ENCODE results near the gene PCBP3. TPM values are rescaled to one million over a fixed set of nuclear protein-coding genes. Genes with fewer than 3 reads are reported as not detected.

PCBP3 gene
- total and polyA plus RNA-seq, 2 of the 8 experiments (the other 6 are each of a cell fraction or from before 2014, with no cell fraction given): 3.5 to 6.3 TPM

GRCh38 chr21:45982092-45982757 lies 338.7 kb downstream of the PCBP3 start:
- Histone ChIP-seq H3K4me2 (ENCODE audit: insufficient read depth in 1 of 2, low read depth in 2 of 2, low read length in 2 of 2) (peak overlapping the region; percentile 68 to 99), H3K79me1 (ENCODE audit: low read depth, low read length) (peaks cover 4% of the 10 kb centered on the region; the same call in 1 of the 2 replicates), H3K4me3 (ENCODE audit: extremely low read depth in 1 of 4, insufficient read depth in 2 of 4, low read depth in 3 of 4, low read length in 4 of 4) (peak overlapping the region; percentile 62 to 91 (median 76)), H3K27me3 (replicated peaks in 1 of 4; ENCODE audit: control insufficient read depth in 3 of 4, extremely low read depth in 1 of 4, insufficient read depth in 3 of 4, low read length in 3 of 4) (peaks cover 0 to 18% (median 5%) of the 10 kb centered on the region in 4 experiments; a peak in 4 of 7 replicates), H3K9ac (replicated peaks in 1 of 4; ENCODE audit: extremely low read depth in 1 of 4, low read depth in 3 of 4, low read length in 3 of 4) (peak overlapping the region in 2 of 4 experiments; percentile 34 to 55; a peak in 3 of 7 replicates), H2BK20ac (ENCODE audit: low read length) (no peak overlapping the region), H3K79me2 (ENCODE audit: control insufficient read depth in 1 of 2, insufficient read depth in 2 of 2, low read length in 2 of 2) (0 out of 4 replicates have a peak, but pooled peaks cover 0 to 4% of the 10 kb centered on the region in 2 experiments), H2BK12ac (ENCODE audit: low read depth, low read length) (0 out of 2 replicates have a peak overlapping the region, but pooled peaks have one; percentile 23), H4K5ac (ENCODE audit: insufficient read length, low read depth, low read length) (no peak overlapping the region), H3K27ac (ENCODE audit: low read depth, low read length) (no peak overlapping the region), H4K91ac (replicated peaks; ENCODE audit: insufficient read length, low read length) (no peak overlapping the region), H2AK5ac (ENCODE audit: low read depth, low read length) (no peak overlapping the region), H2BK15ac (ENCODE audit: low read length) (no peak overlapping the region), H3K36me3 (ENCODE audit: control insufficient read depth in 2 of 4, insufficient read depth in 4 of 4, low read length in 3 of 4) (peaks cover 0 to 29% (median 11%) of the 10 kb centered on the region in 4 experiments; a peak in 5 of 8 replicates), H3K23ac (ENCODE audit: insufficient read length) (no peak overlapping the region), H2BK5ac (ENCODE audit: low read depth, low read length) (peak overlapping the region; percentile 49; the same call in 1 of the 2 replicates), H3K4ac (replicated peaks; ENCODE audit: insufficient read length, low read depth, low read length) (no peak overlapping the region), H3K9me3 (ENCODE audit: insufficient read depth in 2 of 2, low read depth in 1 of 2, low read length in 1 of 2) (no peaks in the 10 kb centered on the region), H3K14ac (ENCODE audit: insufficient read length) (no peak overlapping the region), H3K18ac (ENCODE audit: extremely low read depth, low read length) (peak overlapping the region; percentile 60), H2AFZ (ENCODE audit: low read length) (no peak overlapping the region), H4K8ac (ENCODE audit: extremely low read depth, insufficient read depth, low read length) (0 out of 2 replicates have a peak overlapping the region, but pooled peaks have one; percentile 31), H4K20me1 (replicated peaks in 1 of 2; ENCODE audit: control insufficient read depth in 1 of 2, insufficient read depth in 2 of 2, low read length in 2 of 2) (peaks cover 0 to 9% of the 10 kb centered on the region in 2 experiments), H2BK120ac (replicated peaks; ENCODE audit: low read depth, low read length) (no peak overlapping the region), H3K56ac (replicated peaks; ENCODE audit: insufficient read length, low read depth, low read length) (peak overlapping the region; percentile 49), H3K4me1 (replicated peaks in 1 of 4; ENCODE audit: control insufficient read depth in 3 of 4, insufficient read depth in 4 of 4, low read length in 3 of 4) (peaks cover 0 to 19% (median 9%) of the 10 kb centered on the region in 4 experiments; a peak in 6 of 7 replicates), H3K23me2 (ENCODE audit: low read depth, low read length) (peaks cover 14% of the 10 kb centered on the region; the same call in 1 of the 2 replicates)
- peak; percentile 47 for TF ChIP-seq KDM4A (IDR thresholded peaks at IDR 0.05; ENCODE audit: low read depth, low read length, severe bottlenecking)
- no peak for TF ChIP-seq FOSL1 (IDR thresholded peaks at IDR 0.05; ENCODE audit: insufficient read depth, low read depth, low read length)
- TF ChIP-seq TAF1 (IDR thresholded peaks at IDR 0.05; ENCODE audit: low read depth, low read length): 0 out of 2 replicates have a peak, but pooled peaks have one; percentile 27
- DNase-seq (ENCODE audit: low read depth in 1 of 2, low spot score in 2 of 2): peak in 1 of 2 experiments; percentile 62
- ChIA-PET CTCF (ENCODE audit: partially characterized antibody) (interaction anchor here (0.6 to 1.5 kb wide), 5 partner anchors 9 to 874 kb away, joined by 3 to 6 read pairs (median 4); no protein-coding TSS in a partner anchor), POLR2A (ENCODE audit: partially characterized antibody) (interaction anchor here (0.7 to 1.4 kb wide), 4 partner anchors 29 to 147 kb away, joined by 3 to 4 read pairs (median 3); no protein-coding TSS in a partner anchor)
- WGBS, 2 experiments (ENCODE audit: extremely low coverage in 1 of 2, insufficient coverage in 1 of 2, insufficient read length in 1 of 2, insufficient replicate concordance in 2 of 2, low coverage in 1 of 2, low lambda C conversion rate in 2 of 2, missing lambda C conversion rate in 1 of 2): 7% methylated on average over 32 of the region's 45 CpGs; no CpG with 5 or more reads in 1 of the 2 experiments
- FAIRE-seq: no peak
